C4-2B (cell line): ENCODE data around the gene PREP.

Experiments used
- ZFX ChIP-seq: fragments of 450-650 bp; IDR thresholded peaks from 2 replicates; pipeline ENCODE4 v1.6.1; 2017
- TF ChIP-seq, protein P1 (sequence below): fragments of 450-650 bp; conservative IDR thresholded peaks from 2 replicates; pipeline ENCODE4 v1.5.1; 2017; ENCODE audit warnings: mild to moderate bottlenecking

DNA sequence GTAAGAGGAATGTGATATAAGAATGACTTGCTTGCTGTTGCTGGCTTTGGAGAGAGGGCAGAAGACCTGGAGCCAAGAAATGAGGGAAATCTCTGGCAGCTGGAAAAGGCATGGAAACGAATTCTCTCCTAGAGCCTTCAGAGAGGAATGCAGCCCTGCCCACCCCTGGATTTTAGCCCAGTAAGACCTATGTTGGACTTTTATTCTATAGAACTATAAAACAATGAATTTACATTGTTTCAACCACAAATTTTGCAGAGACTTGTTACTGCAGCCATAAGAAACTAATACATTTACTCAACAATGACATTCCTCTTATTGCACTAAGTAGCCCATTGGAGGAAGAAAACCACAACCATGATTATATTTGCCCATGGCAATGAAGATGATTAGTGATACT, 39.5 kb upstream of the PREP start:
- TF ChIP-seq, protein P1, sequence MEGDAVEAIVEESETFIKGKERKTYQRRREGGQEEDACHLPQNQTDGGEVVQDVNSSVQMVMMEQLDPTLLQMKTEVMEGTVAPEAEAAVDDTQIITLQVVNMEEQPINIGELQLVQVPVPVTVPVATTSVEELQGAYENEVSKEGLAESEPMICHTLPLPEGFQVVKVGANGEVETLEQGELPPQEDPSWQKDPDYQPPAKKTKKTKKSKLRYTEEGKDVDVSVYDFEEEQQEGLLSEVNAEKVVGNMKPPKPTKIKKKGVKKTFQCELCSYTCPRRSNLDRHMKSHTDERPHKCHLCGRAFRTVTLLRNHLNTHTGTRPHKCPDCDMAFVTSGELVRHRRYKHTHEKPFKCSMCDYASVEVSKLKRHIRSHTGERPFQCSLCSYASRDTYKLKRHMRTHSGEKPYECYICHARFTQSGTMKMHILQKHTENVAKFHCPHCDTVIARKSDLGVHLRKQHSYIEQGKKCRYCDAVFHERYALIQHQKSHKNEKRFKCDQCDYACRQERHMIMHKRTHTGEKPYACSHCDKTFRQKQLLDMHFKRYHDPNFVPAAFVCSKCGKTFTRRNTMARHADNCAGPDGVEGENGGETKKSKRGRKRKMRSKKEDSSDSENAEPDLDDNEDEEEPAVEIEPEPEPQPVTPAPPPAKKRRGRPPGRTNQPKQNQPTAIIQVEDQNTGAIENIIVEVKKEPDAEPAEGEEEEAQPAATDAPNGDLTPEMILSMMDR: no peak
- no peak for TF ChIP-seq ZFX
